ENCODE data around the gene RBM26. TPM values are rescaled to one million over a fixed set of nuclear protein-coding genes. Genes with fewer than 3 reads are reported as not detected.
A peak's percentile ranks its signal among the peaks of the same experiment; 100 is the strongest.

RBM26 gene
- total and polyA plus RNA-seq, 8 donors, result 6.1 to 76.9 (median 28.1) TPM

DNA sequence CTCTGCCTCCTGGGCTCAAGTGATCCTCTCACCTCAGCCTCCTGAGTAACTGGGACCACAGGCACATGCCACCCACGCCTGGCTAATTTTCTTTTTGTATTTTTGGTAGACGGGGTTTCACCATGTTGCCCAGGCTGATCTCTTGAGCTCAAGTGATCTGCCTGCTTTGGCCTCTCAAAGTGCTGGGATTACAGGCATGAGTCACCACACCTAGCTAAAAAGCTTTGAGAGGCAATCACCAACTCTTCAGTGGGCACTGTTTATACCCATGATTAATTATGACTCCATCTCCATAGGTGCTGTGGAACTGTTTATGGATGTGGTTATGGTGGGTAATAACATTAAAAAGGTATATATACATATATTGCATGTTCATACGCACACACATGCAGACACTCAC, 7.5 kb upstream of the RBM26 start:
- Histone ChIP-seq H3K4me3 (no peak overlapping the region), H3K36me3 (peaks cover 0 to 8% (median 4%) of the 10 kb centered on the region in 4 donors), H3K27ac (no peak overlapping the region), H3K9me3 (no peaks in the 10 kb centered on the region), H3K27me3 (no peaks in the 10 kb centered on the region), H3K4me1 (peaks cover 0 to 1% (median under 1%) of the 10 kb centered on the region in 4 donors)
- TF ChIP-seq, protein P1, sequence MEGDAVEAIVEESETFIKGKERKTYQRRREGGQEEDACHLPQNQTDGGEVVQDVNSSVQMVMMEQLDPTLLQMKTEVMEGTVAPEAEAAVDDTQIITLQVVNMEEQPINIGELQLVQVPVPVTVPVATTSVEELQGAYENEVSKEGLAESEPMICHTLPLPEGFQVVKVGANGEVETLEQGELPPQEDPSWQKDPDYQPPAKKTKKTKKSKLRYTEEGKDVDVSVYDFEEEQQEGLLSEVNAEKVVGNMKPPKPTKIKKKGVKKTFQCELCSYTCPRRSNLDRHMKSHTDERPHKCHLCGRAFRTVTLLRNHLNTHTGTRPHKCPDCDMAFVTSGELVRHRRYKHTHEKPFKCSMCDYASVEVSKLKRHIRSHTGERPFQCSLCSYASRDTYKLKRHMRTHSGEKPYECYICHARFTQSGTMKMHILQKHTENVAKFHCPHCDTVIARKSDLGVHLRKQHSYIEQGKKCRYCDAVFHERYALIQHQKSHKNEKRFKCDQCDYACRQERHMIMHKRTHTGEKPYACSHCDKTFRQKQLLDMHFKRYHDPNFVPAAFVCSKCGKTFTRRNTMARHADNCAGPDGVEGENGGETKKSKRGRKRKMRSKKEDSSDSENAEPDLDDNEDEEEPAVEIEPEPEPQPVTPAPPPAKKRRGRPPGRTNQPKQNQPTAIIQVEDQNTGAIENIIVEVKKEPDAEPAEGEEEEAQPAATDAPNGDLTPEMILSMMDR (IDR thresholded peaks at IDR 0.05), result no peak
- TF ChIP-seq POLR2A (IDR thresholded peaks at IDR 0.05), result no peak
- no peak for TF ChIP-seq EP300 (IDR thresholded peaks at IDR 0.05)
- no peak for TF ChIP-seq POLR2AphosphoS5 (IDR thresholded peaks at IDR 0.05)
- intact Hi-C loops (cut with DNase I; ENCODE audit: low total_unique reads), result no loop called here
- 82 to 99% (median 93%) methylated on average over 3 of the region's 3 CpGs for WGBS, 5 donors
- no peak for DNase-seq

DNA sequence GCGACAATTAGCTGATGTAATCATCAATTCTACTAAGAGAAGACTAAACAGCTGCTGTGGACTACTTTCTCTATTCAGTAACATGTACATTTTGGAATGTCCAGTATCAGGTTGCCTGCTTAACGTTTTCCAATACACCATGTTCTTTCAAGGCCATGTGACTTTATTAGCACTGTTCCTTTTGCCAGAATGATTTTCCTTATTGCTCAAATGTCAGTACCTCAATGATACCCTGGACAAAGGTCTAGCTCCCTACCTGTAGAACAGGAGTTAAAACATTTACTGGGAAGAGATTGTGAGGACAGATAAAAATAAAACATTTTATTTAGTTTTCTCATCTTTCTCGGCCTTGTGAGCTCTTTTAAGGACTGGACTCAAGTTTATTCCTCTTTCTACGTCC, 3.8 kb upstream of the RBM26 start:
- WGBS, 5 donors, result 55 to 67% (median 63%) methylated on average over 4 of the region's 4 CpGs
- peaks cover 7 to 25% (median 16%) of the 10 kb centered on the region in 4 donors for H3K4me1 ChIP-seq
- H3K9me3 ChIP-seq, result no peaks in the 10 kb centered on the region
- DNase-seq, result no peak
- H3K27ac ChIP-seq, result no peak overlapping the region
- H3K27me3 ChIP-seq, result no peaks in the 10 kb centered on the region
- intact Hi-C loops (cut with DNase I; ENCODE audit: low total_unique reads), result no loop called here
- TF ChIP-seq POLR2A (IDR thresholded peaks at IDR 0.05), result no peak
- TF ChIP-seq, protein P1 (IDR thresholded peaks at IDR 0.05), result no peak
- H3K36me3 ChIP-seq, result peaks cover 0 to 8% (median 4%) of the 10 kb centered on the region in 4 donors
- no peak overlapping the region for H3K4me3 ChIP-seq

DNA sequence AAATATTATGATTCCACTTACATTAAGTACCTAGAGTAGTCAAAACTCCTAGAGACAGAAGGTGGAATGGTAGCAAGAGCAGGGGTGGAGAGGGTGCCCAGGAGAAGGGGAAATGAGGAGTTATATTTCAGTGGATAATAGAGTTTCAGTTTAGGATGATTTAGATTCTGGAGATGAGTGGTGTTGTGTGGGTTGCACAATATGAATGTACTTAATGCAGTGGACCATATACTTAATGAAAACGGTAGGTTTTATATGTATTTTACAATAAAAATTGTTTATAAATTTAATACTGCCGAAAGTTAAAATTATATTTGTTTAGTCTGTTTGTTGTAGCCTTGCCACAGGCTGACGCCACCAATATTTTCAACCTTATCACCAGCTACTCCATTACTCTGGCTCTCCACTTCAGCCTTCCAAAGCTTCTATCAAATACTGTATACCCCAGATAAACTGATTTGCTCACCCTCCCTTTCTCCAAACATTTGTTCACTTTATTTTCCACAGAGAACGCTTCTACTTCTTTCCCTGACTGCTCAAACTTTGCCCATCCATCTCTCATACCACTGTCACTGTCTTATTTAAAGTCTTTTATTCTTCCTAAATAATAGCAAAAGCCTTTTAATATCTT, 1.4 kb upstream of the RBM26 start:
- 37 to 63% (median 44%) methylated on average over 4 of the region's 4 CpGs for WGBS, 5 donors
- TF ChIP-seq, protein P1 (IDR thresholded peaks at IDR 0.05), result no peak
- TF ChIP-seq EP300 (IDR thresholded peaks at IDR 0.05), result no peak
- no peak for TF ChIP-seq POLR2A (IDR thresholded peaks at IDR 0.05)
- TF ChIP-seq POLR2AphosphoS5 (IDR thresholded peaks at IDR 0.05), result no peak
- H3K27me3 ChIP-seq, result no peaks in the 10 kb centered on the region
- no peaks in the 10 kb centered on the region for H3K36me3 ChIP-seq
- intact Hi-C loops (cut with DNase I; ENCODE audit: low total_unique reads), result no loop called here
- H3K9me3 ChIP-seq, result no peaks in the 10 kb centered on the region
- peak overlapping the region in 1 of 5 donors; percentile 95 for H3K27ac ChIP-seq
- peak overlapping the region in 1 of 4 donors; percentile 100 for H3K4me3 ChIP-seq
- H3K4me1 ChIP-seq, result peaks cover 23 to 49% (median 40%) of the 10 kb centered on the region in 4 donors
- no peak for DNase-seq

DNA sequence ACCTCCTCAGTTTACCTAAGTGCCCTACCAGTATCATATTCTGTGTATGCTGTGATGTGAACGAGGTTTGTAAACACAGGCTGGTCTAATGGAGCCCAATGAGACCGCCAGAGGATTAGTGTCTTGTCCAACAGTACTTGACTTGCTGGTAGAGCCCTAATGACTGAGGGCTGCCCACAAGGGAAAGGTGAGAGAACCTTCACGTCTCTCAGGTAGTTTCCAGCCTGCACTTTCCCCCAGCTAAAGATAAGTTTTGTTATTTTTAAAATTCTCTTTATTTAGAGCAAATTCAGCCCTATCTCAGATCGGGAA, 498 bp upstream of the RBM26 start:
- no peak for DNase-seq
- Histone ChIP-seq H3K4me3 (peak overlapping the region; percentile 84 to 100 (median 97)), H3K27ac (peak overlapping the region; percentile 92 to 100 (median 96)), H3K27me3 (no peaks in the 10 kb centered on the region), H3K9me3 (no peaks in the 10 kb centered on the region), H3K4me1 (peaks cover 30 to 58% (median 47%) of the 10 kb centered on the region in 4 donors), H3K36me3 (no peaks in the 10 kb centered on the region)
- intact Hi-C loops (cut with DNase I; ENCODE audit: low total_unique reads), result no loop called here
- TF ChIP-seq, protein P1 (IDR thresholded peaks at IDR 0.05), result no peak
- TF ChIP-seq POLR2AphosphoS5 (IDR thresholded peaks at IDR 0.05), result no peak
- TF ChIP-seq POLR2A (IDR thresholded peaks at IDR 0.05), result no peak
- no peak for TF ChIP-seq EP300 (IDR thresholded peaks at IDR 0.05)
- 2 to 6% (median 3%) methylated on average over 4 of the region's 4 CpGs for WGBS, 5 donors
